Lower leg skin (tissue), 4 donors: ENCODE measurements around the gene RRP15. TPM values are rescaled to one million over a fixed set of nuclear protein-coding genes. Genes with fewer than 3 reads are reported as not detected.

ENCODE experiments used
- DNase-seq, 2 donors: peaks; one replicate each; pipeline ENCODE4 v3.0.0-alpha.2; 2019; ENCODE audit warnings: low spot score in 2 of 2
- H3K4me3 ChIP-seq: fragments of 200-600 bp; sonication (generic); 2 replicates; pipeline ENCODE4 v1.5.1; 2017; ENCODE audit warnings: mild to moderate bottlenecking, low read depth; ENCODE audit not compliant: poor library complexity, severe bottlenecking
- POLR2A ChIP-seq, 2 donors: fragments of 450-650 bp; IDR thresholded peaks; one replicate each; pipeline ENCODE4 v1.6.1; 2016 to 2017; ENCODE audit warnings: antibody characterized with exemption in 2 of 2, mild to moderate bottlenecking in 1 of 2, moderate library complexity in 1 of 2
- WGBS, 2 donors: methylation state at CpG; one replicate each; pipeline ENCODE4 v1.1.5; 2018; 5-methylcytosine and 5-hydroxymethylcytosine counted together
- intact Hi-C: fragments of 100-400 bp; cut with DNase I; formaldehyde crosslinking; loops from one replicate; pipeline ENCODE4 v1.15.0; 2023; ENCODE audit warnings: low total_unique reads
- total RNA-seq, 4 donors: library from RNA; depleted of rRNA; stranded (reverse); fragments of >200 nt; gene quantifications; one replicate each; pipeline ENCODE4 v1.1.0, GENCODE V29; 2016
- TF ChIP-seq, protein P1 (sequence below), 3 donors: fragments of 450-650 bp; IDR thresholded peaks; one replicate each; pipeline ENCODE4 v1.5.1; 2016; ENCODE audit warnings: antibody characterized with exemption in 3 of 3, mild to moderate bottlenecking in 3 of 3, moderate library complexity in 2 of 3

The RRP15 gene
- total RNA-seq, 4 donors from 2014 or later: 1.8 to 7.2 (median 2.6) TPM

DNA sequence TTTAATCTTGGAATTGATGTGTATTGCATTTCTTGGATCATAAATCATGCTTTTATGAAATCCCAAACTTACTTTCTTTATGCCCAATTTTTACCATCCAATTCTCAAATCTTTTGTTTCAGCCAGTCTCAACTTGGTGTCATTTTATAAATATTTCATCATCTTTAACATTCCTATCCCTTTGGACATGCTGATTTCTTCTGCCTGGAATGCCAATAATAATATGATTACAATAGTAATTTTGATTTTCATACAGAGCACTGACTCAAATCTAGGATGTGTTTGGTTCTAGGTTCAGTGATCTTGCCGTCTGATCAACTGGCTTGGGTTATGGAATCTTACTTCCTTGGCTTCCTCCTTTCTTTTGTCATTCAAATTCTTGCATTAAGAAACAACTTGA is 12.8 kb downstream of the RRP15 start:
- 67 to 68% methylated on average over 1 of the region's 1 CpG for WGBS, 2 donors
- DNase-seq: no peak
- no peak overlapping the region for H3K4me3 ChIP-seq
- intact Hi-C loops: no loop called here
- TF ChIP-seq, protein P1, sequence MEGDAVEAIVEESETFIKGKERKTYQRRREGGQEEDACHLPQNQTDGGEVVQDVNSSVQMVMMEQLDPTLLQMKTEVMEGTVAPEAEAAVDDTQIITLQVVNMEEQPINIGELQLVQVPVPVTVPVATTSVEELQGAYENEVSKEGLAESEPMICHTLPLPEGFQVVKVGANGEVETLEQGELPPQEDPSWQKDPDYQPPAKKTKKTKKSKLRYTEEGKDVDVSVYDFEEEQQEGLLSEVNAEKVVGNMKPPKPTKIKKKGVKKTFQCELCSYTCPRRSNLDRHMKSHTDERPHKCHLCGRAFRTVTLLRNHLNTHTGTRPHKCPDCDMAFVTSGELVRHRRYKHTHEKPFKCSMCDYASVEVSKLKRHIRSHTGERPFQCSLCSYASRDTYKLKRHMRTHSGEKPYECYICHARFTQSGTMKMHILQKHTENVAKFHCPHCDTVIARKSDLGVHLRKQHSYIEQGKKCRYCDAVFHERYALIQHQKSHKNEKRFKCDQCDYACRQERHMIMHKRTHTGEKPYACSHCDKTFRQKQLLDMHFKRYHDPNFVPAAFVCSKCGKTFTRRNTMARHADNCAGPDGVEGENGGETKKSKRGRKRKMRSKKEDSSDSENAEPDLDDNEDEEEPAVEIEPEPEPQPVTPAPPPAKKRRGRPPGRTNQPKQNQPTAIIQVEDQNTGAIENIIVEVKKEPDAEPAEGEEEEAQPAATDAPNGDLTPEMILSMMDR (IDR thresholded peaks at IDR 0.05): no peak
- no peak for TF ChIP-seq POLR2A (IDR thresholded peaks at IDR 0.05)

DNA sequence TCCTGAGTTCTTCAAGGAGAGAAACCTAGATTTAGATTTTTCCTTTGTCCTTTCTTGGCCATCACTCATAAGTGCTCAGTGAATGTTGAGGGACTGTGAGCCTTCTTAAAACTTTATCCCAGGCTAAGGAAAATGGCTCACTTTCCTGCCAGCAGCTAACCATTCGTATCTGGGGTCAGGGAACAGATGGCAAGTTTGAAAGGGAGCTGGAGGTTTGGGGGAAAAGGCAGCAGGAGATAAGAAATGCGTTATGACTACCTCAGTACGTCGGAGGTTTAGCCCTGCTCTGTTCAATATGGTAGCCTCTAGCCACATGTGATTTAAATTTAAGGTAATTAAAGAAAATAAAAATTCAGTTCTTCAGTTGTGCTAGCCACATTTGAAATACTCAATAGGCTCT is 13.3 kb downstream of the RRP15 start:
- no peak overlapping the region for H3K4me3 ChIP-seq
- no peak for TF ChIP-seq POLR2A (IDR thresholded peaks at IDR 0.05)
- TF ChIP-seq, protein P1 (IDR thresholded peaks at IDR 0.05): no peak
- intact Hi-C loops: no loop called here
- no peak for DNase-seq
- 93 to 95% methylated on average over 4 of the region's 4 CpGs for WGBS, 2 donors

DNA sequence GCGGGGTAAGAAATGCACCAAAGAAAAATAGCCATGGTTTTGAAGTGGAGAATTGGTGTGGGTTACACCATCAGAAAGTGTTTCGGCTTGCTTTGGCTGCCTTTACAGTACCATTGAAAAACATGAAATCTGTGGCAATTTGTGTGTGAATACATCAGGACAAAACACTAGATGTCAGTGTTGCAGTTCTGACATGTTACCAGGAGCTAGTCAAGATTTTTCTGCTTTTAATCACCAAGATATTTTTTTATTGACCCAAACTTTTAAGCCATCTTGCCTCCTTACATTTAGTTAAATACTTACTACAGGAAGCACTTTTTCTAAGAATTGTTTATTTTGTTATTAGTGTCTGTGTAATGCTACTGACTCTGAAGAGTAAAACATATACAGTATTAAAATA is 14.3 kb downstream of the RRP15 start:
- no peak for DNase-seq
- TF ChIP-seq, protein P1 (IDR thresholded peaks at IDR 0.05): no peak
- TF ChIP-seq POLR2A (IDR thresholded peaks at IDR 0.05): no peak
- intact Hi-C loops: no loop called here
- WGBS, 2 donors: 58 to 61% methylated on average over 2 of the region's 2 CpGs
- no peak overlapping the region for H3K4me3 ChIP-seq

DNA sequence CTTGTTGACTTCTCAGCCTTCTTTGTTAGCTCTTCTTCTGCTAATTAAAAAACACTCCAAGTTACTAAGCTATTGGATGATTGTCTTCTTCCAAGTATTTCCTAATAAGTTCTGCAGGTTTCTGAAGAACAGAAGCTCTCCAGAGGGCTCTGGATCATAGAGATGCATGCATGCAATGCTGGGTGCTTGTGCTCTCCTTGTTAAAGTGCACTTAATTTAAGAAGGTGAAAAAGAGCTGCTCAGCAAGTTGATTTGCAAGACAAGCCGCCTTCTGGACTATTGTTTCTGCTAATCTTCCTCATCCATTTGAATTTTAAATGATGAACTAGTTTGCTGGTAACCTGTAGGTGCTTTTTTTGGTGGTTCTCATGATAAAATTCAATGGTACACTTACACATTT is 16.1 kb downstream of the RRP15 start:
- WGBS, 2 donors: 84 to 92% methylated on average over 1 of the region's 1 CpG
- no peak for TF ChIP-seq POLR2A (IDR thresholded peaks at IDR 0.05)
- TF ChIP-seq, protein P1 (IDR thresholded peaks at IDR 0.05): no peak
- no peak for DNase-seq
- no peak overlapping the region for H3K4me3 ChIP-seq
- intact Hi-C loops: no loop called here

DNA sequence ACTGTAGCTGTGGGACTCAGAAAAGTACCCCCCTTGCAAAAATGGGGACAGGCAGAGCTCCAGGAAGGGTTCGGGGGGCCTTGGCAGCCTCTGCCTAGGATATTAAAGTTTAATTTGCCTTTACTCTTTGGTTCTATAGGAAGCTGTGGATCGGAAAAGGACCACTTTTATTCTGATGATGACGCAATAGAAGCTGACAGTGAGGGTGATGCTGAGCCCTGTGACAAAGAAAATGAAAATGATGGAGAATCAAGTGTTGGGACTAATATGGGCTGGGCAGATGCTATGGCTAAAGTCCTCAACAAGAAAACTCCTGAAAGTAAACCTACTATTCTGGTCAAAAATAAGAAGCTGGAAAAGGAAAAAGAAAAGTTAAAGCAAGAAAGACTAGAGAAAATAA is 17.1 kb downstream of the RRP15 start:
- intact Hi-C loops: no loop called here
- no peak overlapping the region for H3K4me3 ChIP-seq
- DNase-seq: no peak
- TF ChIP-seq, protein P1 (IDR thresholded peaks at IDR 0.05): no peak
- TF ChIP-seq POLR2A (IDR thresholded peaks at IDR 0.05): no peak
- 97 to 98% methylated on average over 3 of the region's 3 CpGs for WGBS, 2 donors

DNA sequence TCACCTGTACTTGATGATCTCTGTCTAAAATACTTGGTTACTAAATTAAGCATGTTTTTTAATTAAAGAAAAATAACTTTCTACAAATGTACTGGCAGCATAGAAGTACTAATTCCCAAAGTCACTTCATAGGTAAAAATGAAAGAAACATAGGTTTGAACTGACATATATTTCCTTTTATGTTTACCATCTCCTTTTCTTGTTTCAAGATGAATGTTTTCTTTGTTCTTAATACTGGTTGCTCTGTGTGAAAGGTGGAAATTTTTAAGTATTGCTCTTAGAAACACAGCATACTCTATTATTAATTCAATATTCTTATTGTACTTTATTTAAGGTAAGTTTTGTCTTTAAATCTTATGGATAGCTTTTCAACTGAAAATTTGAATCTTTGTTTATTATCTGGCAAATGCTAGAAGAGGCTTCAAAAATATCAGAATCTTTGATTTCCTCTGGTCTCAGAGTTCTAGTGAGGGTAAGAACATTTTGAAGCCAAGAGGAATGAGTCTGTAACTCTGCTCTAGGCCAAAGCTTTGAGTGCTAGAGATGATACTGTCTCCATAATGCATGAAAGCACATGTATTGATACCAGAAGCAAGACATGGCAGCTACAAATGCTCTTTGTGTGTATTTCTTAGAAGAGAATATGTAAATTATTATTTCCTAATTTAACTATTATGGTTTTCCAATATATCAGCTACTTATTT is 18.2 kb downstream of the RRP15 start:
- intact Hi-C loops: no loop called here
- H3K4me3 ChIP-seq: no peak overlapping the region
- DNase-seq: no peak
- TF ChIP-seq, protein P1 (IDR thresholded peaks at IDR 0.05): no peak
- no peak for TF ChIP-seq POLR2A (IDR thresholded peaks at IDR 0.05)
